ENCODE data around the gene IL20.

DNA sequence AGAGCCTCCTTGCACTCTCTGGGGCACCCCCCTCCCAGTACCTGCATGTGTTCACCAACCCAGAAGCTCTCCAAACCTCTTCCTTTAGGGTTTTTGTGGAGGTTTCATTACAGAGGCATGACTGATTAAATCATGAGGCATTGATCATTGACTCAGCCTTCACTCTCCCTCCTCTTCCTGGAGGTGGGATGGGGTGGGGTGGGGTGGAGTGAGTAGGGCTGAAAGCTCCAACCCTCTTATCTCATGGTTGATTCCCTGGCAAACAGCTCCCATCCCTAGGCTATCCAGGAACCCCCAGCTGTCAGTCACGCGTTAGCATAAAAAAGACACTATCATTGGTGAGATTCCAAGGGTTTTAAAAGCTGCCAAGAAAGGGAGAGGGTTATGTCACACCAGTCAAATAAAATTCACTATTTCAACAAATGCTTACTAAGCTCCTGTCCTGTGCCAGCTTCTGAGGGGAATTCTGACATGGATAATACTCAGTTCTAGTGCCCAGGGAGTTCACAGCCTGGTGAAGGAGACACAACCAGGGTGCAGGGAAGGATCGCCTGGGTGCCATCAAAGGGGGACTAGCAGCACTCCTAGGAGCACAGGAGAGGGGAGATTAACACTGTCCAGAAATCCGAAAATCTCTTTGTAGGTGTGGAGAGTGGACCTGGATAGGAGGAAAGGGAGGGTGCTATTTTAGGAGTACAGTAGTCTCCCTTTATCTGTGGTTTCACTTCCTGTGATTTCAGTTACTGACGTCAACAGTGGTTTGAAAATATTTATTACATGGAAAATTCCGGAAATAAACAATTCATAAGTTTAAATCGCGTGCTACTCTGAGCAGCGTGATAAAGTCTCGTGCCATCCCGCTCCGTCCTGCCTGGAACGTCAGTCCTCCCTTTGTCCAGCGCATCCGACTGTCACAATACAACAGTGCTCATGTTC, 25.0 kb downstream of the IL20 start:
- TF ChIP-seq, protein P1, sequence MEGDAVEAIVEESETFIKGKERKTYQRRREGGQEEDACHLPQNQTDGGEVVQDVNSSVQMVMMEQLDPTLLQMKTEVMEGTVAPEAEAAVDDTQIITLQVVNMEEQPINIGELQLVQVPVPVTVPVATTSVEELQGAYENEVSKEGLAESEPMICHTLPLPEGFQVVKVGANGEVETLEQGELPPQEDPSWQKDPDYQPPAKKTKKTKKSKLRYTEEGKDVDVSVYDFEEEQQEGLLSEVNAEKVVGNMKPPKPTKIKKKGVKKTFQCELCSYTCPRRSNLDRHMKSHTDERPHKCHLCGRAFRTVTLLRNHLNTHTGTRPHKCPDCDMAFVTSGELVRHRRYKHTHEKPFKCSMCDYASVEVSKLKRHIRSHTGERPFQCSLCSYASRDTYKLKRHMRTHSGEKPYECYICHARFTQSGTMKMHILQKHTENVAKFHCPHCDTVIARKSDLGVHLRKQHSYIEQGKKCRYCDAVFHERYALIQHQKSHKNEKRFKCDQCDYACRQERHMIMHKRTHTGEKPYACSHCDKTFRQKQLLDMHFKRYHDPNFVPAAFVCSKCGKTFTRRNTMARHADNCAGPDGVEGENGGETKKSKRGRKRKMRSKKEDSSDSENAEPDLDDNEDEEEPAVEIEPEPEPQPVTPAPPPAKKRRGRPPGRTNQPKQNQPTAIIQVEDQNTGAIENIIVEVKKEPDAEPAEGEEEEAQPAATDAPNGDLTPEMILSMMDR (IDR thresholded peaks at IDR 0.05) = no peak
- no peak for TF ChIP-seq POLR2AphosphoS5 (IDR thresholded peaks at IDR 0.05; ENCODE audit: low read depth, low read length)
